GDM1 (cell line): ENCODE results near the gene ADRA1B.

ENCODE experiments used
- DNase-seq: peaks from one replicate; lab custom pipeline; 2025; lab: John Stamatoyannopoulos, UW

The ADRA1B gene

GRCh38 chr5:159915904-159916840 lies at the start of gene ADRA1B:
Gene ADRA1B (plus strand): TSS chr5:159916482. CDS start chr5:159916906, 424 bp downstream.
- DNase-seq, result no peak

GRCh38 chr5:159873680-159874079 lies 42.6 kb upstream of the ADRA1B start:
- no peak for DNase-seq

GRCh38 chr5:159874263-159874662 lies 42.0 kb upstream of the ADRA1B start:
- DNase-seq, result no peak

- no peak for DNase-seq
These were observed 39.3 kb upstream of the ADRA1B start for GRCh38 chr5:159877016-159877415.

GRCh38 chr5:159877894-159878448 lies 38.3 kb upstream of the ADRA1B start:
- no peak for DNase-seq

GRCh38 chr5:159878988-159879471 lies 37.3 kb upstream of the ADRA1B start:
- no peak for DNase-seq

GRCh38 chr5:159880676-159881075 lies 35.6 kb upstream of the ADRA1B start:
- DNase-seq, result no peak

GRCh38 chr5:159881967-159882366 lies 34.3 kb upstream of the ADRA1B start:
- no peak for DNase-seq

GRCh38 chr5:159883522-159883950 lies 32.7 kb upstream of the ADRA1B start:
- no peak for DNase-seq

- DNase-seq, result no peak
These were observed 31.2 kb upstream of the ADRA1B start for GRCh38 chr5:159884917-159885620.

GRCh38 chr5:159886296-159886695 lies 30.0 kb upstream of the ADRA1B start:
- DNase-seq, result no peak

GRCh38 chr5:159887050-159887449 lies 29.2 kb upstream of the ADRA1B start:
- no peak for DNase-seq

GRCh38 chr5:159888860-159889259 lies 27.4 kb upstream of the ADRA1B start:
- no peak for DNase-seq

- no peak for DNase-seq
These were observed 26.1 kb upstream of the ADRA1B start for GRCh38 chr5:159890141-159890540.

- DNase-seq, result no peak
These were observed 24.9 kb upstream of the ADRA1B start for GRCh38 chr5:159891371-159891770.

- no peak for DNase-seq
These were observed 23.1 kb upstream of the ADRA1B start for GRCh38 chr5:159893040-159893695.

- no peak for DNase-seq
These were observed 22.0 kb upstream of the ADRA1B start for GRCh38 chr5:159894149-159894720.

GRCh38 chr5:159897786-159898393 lies 18.4 kb upstream of the ADRA1B start:
- DNase-seq, result no peak

GRCh38 chr5:159899067-159900049 lies 16.9 kb upstream of the ADRA1B start:
- DNase-seq, result no peak

GRCh38 chr5:159901308-159901707 lies 15.0 kb upstream of the ADRA1B start:
- DNase-seq, result no peak
